ENCODE data around the gene TOM1L2. TPM values are rescaled to one million over a fixed set of nuclear protein-coding genes. Genes with fewer than 3 reads are reported as not detected.
"Not testable (repeated sequence)": the region's sequence is repeated elsewhere in the genome, so short reads cannot be mapped to it uniquely, and the experiment has no call there.

TOM1L2 gene
- total RNA-seq, 1 experiment from 2014 or later: 40.7 TPM

DNA sequence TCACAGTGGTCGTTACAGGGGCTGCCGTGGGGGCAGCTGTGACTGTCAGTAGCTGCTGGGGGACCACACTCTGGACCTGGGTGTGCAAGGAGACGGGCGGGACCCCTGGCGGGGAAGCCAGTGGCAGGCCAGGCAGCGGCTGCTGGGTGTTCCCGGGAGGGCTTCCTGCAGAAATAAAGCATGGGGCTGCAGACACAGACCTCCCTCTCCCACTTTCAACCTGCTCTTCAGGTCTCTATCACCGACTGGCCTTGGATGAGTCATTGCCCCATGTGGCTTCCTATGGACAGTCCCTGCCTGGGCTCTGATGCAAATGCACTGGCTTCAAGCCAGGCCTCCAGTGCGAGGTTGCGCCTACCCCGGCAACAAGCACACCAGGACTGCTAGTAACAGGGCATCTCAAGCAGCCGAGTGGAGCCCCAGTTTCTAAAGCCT lies 152.6 kb downstream of the TOM1L2 start:
- peak; percentile 96 for DNase-seq (ENCODE audit: low spot score)

GRCh38 chr17:17819111-17819510 lies 153.1 kb downstream of the TOM1L2 start:
- DNase-seq (ENCODE audit: low spot score): no peak

GRCh38 chr17:17818088-17818526 lies 154.1 kb downstream of the TOM1L2 start:
- peak; percentile 67 for DNase-seq (ENCODE audit: low spot score)

DNA sequence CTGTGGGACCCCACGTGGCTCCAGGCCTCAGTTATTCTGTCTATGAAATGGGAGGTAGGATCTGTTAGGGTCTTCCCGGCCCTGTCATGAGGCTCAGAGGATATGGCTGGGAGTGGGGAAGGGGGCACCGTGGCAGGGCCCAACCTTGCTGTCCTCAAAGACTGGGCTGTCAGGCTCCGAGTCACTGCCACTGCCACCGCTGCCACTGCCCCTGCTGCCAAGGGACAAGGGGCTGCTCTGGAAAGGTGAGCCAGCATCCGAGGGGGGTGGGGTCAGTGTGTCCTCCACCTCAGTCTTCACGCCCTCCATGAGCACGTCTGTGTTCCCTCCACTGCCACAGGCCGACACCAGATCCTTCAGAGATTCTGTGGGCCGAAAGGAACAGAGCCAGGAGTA lies 154.7 kb downstream of the TOM1L2 start:
- DNase-seq (ENCODE audit: low spot score): no peak

DNA sequence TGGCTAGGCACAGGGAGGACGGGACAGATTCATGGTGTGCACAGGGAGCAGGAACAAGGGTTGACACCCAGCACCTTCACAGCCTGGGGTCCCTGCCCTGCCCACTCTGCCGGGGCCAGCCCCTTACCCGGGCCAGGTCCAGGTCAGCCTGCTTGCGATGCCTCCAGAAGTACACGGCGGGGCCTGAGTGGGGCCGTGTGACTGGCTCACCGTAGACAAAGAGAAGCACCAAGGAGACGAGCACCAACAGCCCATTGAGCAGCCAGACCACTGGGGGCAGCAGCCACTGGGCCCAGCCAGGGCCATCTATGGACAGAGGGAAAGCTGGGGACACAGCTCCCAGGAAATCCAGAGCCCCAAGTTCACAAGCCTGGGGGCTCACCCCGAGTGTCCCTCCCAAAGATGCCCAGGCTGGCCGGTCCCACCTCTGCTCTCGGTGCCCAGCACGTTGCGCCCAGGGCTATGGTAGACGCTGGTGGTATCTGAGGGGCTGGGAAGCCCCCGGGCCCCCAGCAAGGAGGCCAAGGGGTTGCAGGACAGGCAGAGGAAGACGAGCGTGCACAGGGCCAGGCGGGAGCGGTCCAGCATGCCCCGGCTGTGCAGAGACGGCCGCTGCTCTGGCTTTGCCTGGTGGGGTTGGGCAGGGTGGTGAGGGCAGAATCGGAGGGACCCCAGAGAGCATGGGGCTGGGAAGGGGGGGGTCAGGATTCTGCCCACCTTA lies 155.2 kb downstream of the TOM1L2 start:
- no peak for DNase-seq (ENCODE audit: low spot score)

GRCh38 chr17:17816240-17816814 lies 155.9 kb downstream of the TOM1L2 start:
- DNase-seq (ENCODE audit: low spot score): no peak

DNA sequence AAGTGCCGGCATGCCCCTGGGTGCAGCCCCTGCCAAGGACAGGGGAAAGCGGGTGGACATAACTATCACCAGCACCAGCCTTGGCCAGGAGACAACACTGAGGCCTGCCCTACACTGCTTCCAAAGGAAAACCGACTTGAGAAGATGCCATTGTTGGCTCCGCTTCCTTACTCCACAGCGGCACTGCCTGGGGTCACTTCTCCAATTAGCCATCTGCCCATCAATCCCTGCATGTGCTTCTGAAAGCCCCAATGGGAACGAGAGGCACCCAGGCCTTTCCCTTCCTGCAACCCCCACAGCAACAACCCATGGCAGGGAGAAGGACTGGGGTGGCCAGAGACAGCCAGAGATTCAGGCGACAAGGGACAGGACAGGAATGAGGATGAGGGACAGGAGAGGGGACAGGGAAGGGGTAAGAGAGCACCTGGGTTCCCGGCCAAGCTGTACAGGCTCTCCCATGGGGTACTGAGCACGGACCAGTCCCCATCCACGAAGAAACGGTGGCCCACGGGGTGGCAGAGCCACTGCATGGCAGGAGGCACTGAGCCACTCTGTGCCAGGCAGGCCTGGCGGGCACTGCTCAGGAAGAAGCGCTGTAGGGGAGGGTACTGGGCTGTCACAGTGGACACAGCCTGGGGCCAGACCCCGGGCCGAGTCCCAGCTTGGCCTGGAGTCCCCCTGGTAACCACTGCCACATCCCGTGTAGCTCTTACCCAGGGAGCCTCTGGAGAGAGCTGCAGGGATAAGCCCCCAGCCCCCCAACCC lies 156.6 kb downstream of the TOM1L2 start:
- no peak for DNase-seq (ENCODE audit: low spot score)

DNA sequence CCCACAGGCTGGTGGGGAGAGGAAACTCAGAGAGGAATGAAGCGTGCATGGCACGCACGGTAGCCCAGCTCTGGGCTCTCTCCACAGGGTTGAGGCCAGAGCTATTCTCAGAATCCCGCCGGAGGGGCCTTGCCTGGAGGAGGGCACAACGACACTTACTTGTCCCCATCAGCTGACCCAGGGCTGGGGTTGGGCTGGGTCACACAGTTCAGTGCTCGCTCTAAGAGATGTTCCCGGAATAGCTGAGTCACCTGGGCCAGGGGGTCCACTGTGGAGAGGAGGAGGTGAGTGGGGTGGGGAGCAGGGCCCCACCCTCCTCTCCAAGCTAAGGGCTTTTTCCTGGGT lies 157.2 kb downstream of the TOM1L2 start:
- DNase-seq (ENCODE audit: low spot score): no peak

DNA sequence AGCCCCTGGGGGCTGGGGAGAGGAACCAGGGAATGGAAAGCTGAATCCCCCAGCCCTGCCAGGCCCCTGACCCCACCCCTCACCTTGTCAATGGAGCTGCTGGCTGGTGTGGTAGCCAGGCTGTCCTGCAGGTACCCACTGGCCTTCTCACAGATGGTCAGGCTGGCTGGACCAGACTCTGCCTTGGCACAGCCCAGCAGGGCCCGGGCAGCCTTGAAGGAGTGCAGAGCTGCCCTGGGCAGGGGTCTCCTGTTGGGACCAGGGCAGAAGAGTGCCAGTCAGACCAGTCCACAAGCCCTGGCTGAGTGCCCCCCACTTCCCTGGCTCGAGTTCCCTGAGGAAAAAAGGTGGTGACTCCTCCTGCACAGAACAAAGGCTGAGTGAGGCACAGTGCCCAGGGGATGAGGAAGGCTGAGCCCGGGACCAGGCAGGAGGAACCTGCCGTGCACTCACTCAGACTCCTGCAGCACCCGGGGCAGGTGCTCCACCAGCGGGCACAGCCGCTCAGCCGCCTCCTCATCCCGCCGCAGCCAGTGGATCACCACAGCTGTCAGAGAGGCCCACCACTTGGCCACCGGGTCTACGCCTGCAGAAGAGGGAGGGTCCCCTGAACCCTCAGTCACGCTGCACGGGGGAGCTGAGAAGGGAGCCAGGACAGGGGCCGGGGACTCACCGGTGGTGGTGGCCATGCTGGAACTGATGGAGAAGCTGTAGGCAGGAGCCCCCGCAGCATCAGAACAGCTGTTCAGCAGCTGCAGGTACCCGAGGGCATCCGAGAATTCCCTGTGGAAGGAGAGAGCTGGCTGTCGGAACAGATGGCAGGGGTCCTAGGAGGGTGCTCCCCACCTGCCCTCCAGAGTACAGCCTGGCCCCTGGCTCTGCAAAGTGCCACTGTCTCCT lies 157.8 kb downstream of the TOM1L2 start:
- DNase-seq (ENCODE audit: low spot score): no peak

GRCh38 chr17:17813725-17814095 lies 158.5 kb downstream of the TOM1L2 start:
- no peak for DNase-seq (ENCODE audit: low spot score)

GRCh38 chr17:17813055-17813724 lies 159.0 kb downstream of the TOM1L2 start:
- no peak for DNase-seq (ENCODE audit: low spot score)

DNA sequence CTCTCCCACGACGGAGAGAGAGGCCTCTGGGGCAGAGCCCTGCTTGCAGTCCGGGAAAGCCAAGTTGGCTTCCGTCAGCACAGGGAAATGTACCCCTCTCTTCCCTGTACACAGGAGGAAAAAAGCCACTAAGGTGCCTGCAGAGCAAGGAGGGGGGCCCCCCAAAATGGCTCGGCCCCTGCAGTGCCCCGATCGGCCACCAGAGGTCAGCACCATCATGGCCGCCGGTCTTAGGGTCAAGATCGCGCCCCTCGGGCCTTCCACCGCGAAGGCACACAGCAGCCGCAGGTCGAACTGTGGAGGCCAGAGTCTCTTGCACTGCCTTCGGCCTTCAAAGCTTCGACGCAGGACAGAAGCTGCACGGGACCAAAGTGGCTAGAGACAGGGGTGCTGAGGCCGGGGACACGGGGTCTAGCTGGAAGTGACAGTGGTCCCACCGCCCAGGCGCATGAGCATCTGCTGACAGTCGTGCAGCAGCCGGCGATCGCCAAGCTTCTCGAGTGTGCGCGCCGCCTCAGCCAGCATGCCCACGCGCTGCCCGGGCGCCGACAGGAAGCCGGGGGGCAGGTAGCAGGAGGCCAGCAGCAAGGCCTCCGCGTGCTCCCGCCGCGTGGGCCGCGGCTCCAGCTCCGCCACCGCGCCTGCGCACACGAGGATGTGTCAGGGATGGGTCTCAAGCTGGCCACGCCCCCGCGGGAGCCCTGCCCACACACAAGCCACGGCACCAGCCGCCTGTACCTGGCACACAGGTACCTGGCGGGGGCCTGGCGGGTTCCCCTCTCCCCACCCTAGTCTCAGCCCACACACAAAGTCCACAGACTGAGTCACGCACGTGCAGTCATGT lies 159.8 kb downstream of the TOM1L2 start:
- peak; percentile 39 for DNase-seq (ENCODE audit: low spot score)

DNA sequence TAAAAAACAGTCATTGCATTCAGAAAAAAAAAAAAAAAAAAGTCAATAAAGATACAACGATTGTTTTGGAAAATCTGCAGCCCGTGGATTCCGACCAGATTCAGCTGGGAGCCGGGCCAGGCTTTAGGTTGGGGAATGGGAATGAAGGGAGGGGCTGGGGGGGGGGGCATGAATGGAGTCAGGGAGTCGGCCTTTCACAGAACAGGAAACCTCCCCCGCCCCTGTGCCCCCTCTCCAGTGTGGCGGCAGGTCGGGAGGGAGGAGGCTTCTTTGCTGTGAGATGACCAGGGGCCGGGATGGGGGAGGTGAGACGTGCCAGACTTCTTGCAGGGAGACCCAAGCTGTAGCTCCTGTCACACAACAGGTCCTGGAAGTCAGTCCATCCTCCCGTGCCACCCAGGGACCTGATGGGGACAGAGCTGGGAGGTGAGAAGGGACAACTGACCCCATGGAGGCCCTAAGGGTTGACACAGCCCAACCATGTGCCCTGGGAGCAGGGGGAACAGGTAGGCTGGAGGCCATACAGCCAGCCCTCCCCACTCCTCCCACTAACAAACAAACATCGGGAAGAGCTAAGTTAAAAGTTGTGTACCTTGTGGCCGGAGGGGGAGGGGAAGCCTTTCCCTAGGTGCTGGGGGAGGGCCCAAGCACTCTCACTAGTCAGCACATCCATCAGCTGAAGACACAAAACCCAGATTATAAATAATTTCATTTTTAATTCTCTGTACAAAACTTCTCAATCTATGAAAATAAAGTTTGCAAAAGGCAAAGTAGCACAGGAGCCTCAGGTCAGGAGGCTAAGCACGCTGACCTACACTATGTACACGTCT lies 160.6 kb downstream of the TOM1L2 start:
- DNase-seq (ENCODE audit: low spot score): no peak

- DNase-seq (ENCODE audit: low spot score): no peak
Observed at GRCh38 chr17:17810895-17811248, 161.3 kb downstream of the TOM1L2 start.

GRCh38 chr17:17810084-17810894 lies 161.9 kb downstream of the TOM1L2 start:
- no peak for DNase-seq (ENCODE audit: low spot score)

GRCh38 chr17:17809531-17810083 lies 162.6 kb downstream of the TOM1L2 start:
- no peak for DNase-seq (ENCODE audit: low spot score)

DNA sequence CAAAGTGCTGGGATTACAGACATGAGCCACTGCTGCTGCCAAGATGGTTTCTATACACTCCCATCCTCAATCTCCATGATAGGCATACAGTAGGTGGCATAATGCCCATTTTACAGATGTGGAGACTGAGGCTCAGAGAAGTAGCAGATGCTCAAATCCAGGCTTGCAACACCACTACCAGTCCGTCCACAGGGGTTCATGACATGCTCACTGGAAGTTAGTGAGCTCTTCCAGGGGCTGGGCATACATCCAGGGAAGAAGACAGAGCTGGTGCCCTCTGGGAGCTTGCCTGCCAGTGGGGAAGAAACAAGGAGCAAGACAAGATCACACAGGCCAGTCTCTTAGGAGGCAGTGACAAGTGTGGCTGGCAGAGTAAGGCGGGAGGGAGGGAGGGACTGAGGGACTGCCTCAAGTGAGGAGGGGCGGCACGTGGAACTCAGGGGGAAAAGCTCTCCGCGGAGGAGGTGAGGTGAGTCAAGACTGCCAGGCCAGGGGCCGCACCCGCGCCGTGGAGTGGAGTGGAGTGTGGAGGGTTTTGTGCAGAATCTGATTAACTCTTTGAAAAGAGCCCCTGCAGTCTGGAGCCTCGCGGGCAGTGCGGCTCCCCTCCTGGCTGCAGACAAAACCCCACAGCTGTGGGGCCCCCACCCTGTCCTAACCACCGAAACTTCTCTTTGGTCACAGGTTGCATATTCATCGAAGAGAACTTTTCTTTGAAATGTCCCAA lies 163.3 kb downstream of the TOM1L2 start:
- peak; percentile 29 for DNase-seq (ENCODE audit: low spot score)

DNA sequence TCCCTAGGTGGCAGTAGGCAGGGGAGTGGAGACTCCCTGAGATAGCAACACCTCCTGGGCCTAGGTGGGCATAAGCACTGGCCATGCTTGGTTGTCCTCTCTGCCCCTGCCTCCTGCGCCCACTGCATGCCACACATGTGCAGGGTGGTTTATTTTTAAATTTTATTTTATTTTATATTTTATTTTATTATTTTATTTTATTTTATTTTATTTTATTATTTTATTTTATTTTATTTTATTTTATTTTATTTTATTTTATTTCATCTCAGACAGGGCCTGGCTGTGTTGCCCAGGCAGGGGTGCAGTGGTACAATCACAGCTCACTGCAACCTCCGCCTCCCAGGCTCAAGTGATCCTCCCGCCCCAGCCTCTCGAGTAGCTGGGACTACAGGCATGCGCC lies 164.0 kb downstream of the TOM1L2 start:
- not testable (repeated sequence) for DNase-seq (ENCODE audit: low spot score)
